ENCODE measurements around the gene GID8.

GRCh38 chr20:62953839-62954703, 16.1 kb downstream of the GID8 start:
- TF ChIP-seq CTCF (IDR thresholded peaks at IDR 0.05; ENCODE audit: poor library complexity, severe bottlenecking) (no peak), EZH2 (IDR thresholded peaks at IDR 0.05; ENCODE audit: borderline replicate concordance, insufficient read depth, low read length, poor library complexity, severe bottlenecking) (no peak), TAF1 (IDR thresholded peaks at IDR 0.05; ENCODE audit: low read depth) (no peak), MXI1 (conservative IDR thresholded peaks at IDR 0.05; ENCODE audit: poor library complexity, severe bottlenecking) (no peak), RAD21 (conservative IDR thresholded peaks at IDR 0.05) (no peak)
